Measurements from ENCODE around the gene CNOT11.

The CNOT11 gene

DNA sequence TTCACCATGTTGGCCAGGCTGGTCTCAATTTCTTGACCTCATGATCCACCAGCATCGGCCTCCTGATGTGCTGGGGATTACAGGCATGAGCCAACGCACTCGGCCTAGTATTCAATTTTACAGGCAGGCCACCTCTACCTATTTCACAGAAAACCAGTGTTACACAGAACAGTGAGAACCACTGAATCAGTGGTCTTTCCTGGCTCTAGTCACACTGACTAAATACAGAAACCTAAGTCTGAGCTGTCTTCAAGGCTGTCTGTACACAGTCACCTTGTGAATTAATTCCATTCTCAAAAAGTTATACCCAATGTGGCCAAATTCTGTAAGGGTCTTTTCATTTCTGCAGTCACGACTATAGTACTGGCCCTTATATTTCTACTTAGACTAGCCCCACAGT lies 52.3 kb downstream of the CNOT11 start:
- Histone ChIP-seq H3K27me3 (no peaks in the 10 kb centered on the region), H3K9me3 (no peaks in the 10 kb centered on the region), H3K4me3 (ENCODE audit: low read depth, low read length) (no peak overlapping the region), H3K36me3 (no peaks in the 10 kb centered on the region; the same call in 1 of the 2 replicates), H3K4me1 (no peaks in the 10 kb centered on the region; the same call in 1 of the 2 replicates)
- DNase-seq, result no peak
- TF ChIP-seq, protein P1, sequence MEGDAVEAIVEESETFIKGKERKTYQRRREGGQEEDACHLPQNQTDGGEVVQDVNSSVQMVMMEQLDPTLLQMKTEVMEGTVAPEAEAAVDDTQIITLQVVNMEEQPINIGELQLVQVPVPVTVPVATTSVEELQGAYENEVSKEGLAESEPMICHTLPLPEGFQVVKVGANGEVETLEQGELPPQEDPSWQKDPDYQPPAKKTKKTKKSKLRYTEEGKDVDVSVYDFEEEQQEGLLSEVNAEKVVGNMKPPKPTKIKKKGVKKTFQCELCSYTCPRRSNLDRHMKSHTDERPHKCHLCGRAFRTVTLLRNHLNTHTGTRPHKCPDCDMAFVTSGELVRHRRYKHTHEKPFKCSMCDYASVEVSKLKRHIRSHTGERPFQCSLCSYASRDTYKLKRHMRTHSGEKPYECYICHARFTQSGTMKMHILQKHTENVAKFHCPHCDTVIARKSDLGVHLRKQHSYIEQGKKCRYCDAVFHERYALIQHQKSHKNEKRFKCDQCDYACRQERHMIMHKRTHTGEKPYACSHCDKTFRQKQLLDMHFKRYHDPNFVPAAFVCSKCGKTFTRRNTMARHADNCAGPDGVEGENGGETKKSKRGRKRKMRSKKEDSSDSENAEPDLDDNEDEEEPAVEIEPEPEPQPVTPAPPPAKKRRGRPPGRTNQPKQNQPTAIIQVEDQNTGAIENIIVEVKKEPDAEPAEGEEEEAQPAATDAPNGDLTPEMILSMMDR (IDR thresholded peaks at IDR 0.05; ENCODE audit: low read depth, low read length), result no peak

- H3K27me3 ChIP-seq, result no peaks in the 10 kb centered on the region
- H3K36me3 ChIP-seq, result no peaks in the 10 kb centered on the region; the same call in 1 of the 2 replicates
- H3K4me3 ChIP-seq (ENCODE audit: low read depth, low read length), result no peak overlapping the region
- TF ChIP-seq, protein P1 (IDR thresholded peaks at IDR 0.05; ENCODE audit: low read depth, low read length), result no peak
- no peaks in the 10 kb centered on the region for H3K9me3 ChIP-seq
- no peaks in the 10 kb centered on the region; the same call in 1 of the 2 replicates for H3K4me1 ChIP-seq
- no peak for DNase-seq
These were observed 52.9 kb downstream of the CNOT11 start for GRCh38 chr2:101305492-101306078.

DNA sequence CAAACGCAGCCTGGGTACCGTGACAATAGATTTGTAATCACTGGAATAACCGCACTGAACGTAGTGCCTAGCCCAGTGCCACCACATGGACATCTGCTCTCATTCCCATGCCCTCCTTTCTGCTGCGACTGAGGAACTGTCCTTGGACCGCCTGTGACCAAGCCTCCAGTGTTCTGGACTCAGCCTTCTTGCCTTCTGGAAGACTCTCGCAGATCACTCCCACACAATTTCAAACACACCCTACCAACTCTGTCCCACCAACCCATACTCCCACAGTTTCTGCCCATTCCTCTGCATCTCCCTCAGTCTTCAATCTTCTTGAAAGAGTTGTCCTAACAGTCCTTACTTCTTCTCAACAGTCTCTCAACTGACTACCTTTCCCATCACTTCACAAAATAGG lies 53.7 kb downstream of the CNOT11 start:
- Histone ChIP-seq H3K36me3 (no peaks in the 10 kb centered on the region; the same call in 1 of the 2 replicates), H3K4me1 (no peaks in the 10 kb centered on the region; the same call in 1 of the 2 replicates), H3K27me3 (no peaks in the 10 kb centered on the region), H3K9me3 (no peaks in the 10 kb centered on the region), H3K4me3 (ENCODE audit: low read depth, low read length) (peak overlapping the region; percentile 77)
- DNase-seq, result no peak
- TF ChIP-seq, protein P1 (IDR thresholded peaks at IDR 0.05; ENCODE audit: low read depth, low read length), result no peak

- peak overlapping the region; percentile 77 for H3K4me3 ChIP-seq (ENCODE audit: low read depth, low read length)
- no peak for DNase-seq
- no peaks in the 10 kb centered on the region for H3K9me3 ChIP-seq
- TF ChIP-seq, protein P1 (IDR thresholded peaks at IDR 0.05; ENCODE audit: low read depth, low read length), result no peak
- H3K4me1 ChIP-seq, result no peaks in the 10 kb centered on the region; the same call in 1 of the 2 replicates
- H3K27me3 ChIP-seq, result no peaks in the 10 kb centered on the region
- no peaks in the 10 kb centered on the region; the same call in 1 of the 2 replicates for H3K36me3 ChIP-seq
These were observed 54.8 kb downstream of the CNOT11 start for GRCh38 chr2:101307503-101307902.

- no peaks in the 10 kb centered on the region for H3K9me3 ChIP-seq
- no peaks in the 10 kb centered on the region; the same call in 1 of the 2 replicates for H3K36me3 ChIP-seq
- no peaks in the 10 kb centered on the region; the same call in 1 of the 2 replicates for H3K4me1 ChIP-seq
- TF ChIP-seq, protein P1 (IDR thresholded peaks at IDR 0.05; ENCODE audit: low read depth, low read length), result no peak
- H3K4me3 ChIP-seq (ENCODE audit: low read depth, low read length), result peak overlapping the region; percentile 77
- peak; percentile 12 for DNase-seq
- H3K27me3 ChIP-seq, result no peaks in the 10 kb centered on the region
These were observed 55.3 kb downstream of the CNOT11 start for GRCh38 chr2:101307950-101308431.
